Dedifferentiated amniotic fluid mesenchymal stem cell (primary cell): ENCODE data around the gene SOD2.
"Not testable (repeated sequence)": the region's sequence is repeated elsewhere in the genome, so short reads cannot be mapped to it uniquely, and the experiment has no call there.

ENCODE experiments used
- DNase-seq: peaks from one replicate; pipeline ENCODE4 v3.0.0-alpha.2; 2016; ENCODE audit errors: extremely low spot score

The SOD2 gene

GRCh38 chr6:159693128-159693893 lies at the start of gene SOD2:
Gene SOD2 (minus strand): TSS chr6:159693241. CDS start chr6:159693167, 74 bp downstream.
- peak; percentile 51 for DNase-seq

- no peak for DNase-seq
These were observed 49.1 kb upstream of the SOD2 start for GRCh38 chr6:159742165-159742564.

GRCh38 chr6:159739341-159739740 lies 46.3 kb upstream of the SOD2 start:
- no peak for DNase-seq

DNA sequence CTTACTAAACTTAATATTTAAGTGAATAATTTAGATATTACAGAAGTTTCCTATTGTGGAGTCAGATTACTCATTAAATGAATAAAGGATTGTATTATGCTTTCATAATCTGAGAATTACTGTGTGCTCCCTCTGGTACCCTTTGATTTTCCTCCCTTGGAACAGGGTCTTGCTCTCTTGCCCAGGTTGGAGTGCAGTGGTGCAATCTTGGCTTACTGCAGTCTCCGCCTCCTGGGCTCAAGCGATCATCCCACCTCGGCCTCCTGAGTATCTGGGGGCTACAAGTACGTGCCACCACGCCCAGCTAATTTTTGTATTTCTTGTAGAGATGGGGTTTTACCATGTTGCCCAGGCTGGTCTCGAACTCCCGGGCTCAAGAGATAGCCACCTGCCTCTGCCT lies 43.9 kb upstream of the SOD2 start:
- no peak for DNase-seq

GRCh38 chr6:159733395-159733794 lies 40.4 kb upstream of the SOD2 start:
- DNase-seq, result not testable (repeated sequence)

GRCh38 chr6:159732550-159732949 lies 39.5 kb upstream of the SOD2 start:
- DNase-seq, result not testable (repeated sequence)

DNA sequence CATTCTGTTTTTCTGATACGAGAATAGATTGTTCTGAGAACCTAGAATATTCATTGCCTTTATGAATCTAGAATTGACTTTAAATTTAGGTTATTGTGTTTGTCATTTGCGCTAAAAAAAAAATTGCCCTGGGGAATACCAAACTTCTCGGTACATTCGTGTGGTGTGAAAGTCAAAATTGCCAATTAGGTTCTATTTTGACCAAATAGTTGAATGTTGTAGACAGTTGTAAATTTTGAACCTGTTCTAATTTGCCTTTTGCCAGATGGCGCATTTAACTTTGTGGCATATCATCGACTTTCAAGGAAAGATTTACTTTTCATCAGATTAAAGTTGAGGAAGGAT lies 37.3 kb upstream of the SOD2 start:
- no peak for DNase-seq

- no peak for DNase-seq
These were observed 36.7 kb upstream of the SOD2 start for GRCh38 chr6:159729598-159730331.

DNA sequence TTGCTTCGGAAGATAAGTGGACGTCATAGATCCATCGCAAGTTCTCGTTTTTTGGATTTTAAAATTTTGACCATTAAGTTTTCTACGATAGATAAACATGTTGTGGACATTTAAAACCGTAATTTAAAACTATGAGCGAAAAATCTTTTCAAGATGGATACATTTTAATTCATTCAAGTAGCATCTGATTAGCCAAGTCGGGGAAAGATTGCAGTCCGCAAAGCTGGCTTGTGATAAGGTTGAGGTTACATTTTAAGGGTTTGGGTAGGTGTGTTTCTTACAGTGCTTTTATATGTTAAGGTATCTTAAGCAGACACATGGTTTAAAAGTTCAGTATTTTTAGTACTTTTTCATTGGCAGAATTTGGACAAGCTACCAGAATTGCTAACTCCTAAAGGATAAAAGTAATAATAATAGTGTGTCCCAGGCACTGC lies 35.5 kb upstream of the SOD2 start:
- DNase-seq, result no peak

DNA sequence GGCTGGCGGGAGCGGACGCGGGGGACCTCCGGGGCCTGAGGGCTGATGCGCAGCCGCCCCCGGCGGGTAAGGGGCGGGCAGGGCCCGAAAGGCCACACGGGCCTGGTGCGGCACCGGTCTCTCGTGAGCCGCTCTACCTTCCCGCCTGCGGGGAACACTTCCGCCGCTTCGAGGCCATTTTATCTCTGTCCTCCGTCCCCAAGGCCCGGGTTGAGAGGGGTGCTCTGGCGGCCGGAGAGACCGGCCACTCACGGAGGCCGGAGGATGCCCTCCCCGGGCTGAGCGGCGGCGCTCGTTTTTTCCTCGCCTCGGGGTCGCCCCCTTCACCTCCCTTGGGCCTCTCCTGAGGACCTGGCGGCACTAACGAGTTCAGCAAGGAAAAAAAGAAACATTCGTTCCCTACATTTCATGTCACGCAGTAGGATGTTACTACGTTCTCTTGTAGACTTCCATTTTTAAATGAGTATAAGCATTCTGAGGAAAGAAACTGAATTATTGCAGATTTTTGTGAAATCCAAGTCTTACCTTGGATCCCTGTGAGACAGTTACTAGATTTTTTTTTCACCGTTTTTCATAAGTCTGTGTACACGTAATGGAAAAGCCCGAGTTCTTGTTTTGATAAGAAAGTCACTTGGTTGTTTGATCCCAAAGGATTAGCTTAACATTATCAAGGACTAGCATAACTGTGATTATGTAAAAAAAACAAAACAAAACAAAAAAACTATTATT lies 34.8 kb upstream of the SOD2 start:
- DNase-seq, result peak; percentile 29

GRCh38 chr6:159726918-159727716 lies 34.1 kb upstream of the SOD2 start, which contains the start of gene WTAP:
Gene WTAP (plus strand): TSS chr6:159727506. CDS start chr6:159736266, 8,760 bp downstream.
- DNase-seq, result peak; percentile 84

DNA sequence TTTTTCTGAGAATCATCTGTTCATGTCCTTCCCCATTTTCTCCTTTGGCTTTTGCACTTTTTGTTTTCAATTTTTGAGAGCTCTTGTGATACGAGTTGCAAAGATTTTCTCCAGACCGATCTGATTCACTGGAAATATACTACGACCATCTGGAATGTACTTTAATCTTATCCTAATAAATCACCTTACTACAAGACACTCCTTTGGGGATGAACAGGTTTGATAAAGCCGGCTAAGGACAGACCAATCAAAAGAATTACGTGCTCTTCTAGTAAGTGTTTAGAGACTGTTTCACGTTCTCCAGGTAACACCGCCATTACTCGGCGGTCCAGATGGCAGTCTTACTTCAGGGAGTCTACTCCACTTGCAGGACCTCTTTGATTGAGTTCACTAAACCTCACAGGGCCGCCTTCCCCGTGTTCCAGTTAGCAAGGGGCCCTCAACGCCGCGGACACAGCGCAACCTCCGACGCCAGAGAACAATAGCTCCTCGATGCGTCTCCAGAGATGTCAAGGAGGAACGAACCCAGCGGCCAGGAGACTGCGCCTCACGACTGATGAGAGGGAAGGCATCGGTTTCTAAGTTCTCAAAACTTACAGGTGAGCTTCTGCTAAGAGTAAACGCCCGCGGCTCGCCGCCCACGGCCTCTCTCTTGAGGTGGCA lies 33.3 kb upstream of the SOD2 start:
- DNase-seq, result no peak

- DNase-seq, result not testable (repeated sequence)
These were observed 32.2 kb upstream of the SOD2 start for GRCh38 chr6:159725208-159725607.

- DNase-seq, result no peak
These were observed 31.7 kb upstream of the SOD2 start for GRCh38 chr6:159724778-159725177.

- DNase-seq, result no peak
These were observed 30.2 kb upstream of the SOD2 start for GRCh38 chr6:159723259-159723658.

- no peak for DNase-seq
These were observed 29.6 kb upstream of the SOD2 start for GRCh38 chr6:159722655-159723054.

- DNase-seq, result not testable (repeated sequence)
These were observed 28.9 kb upstream of the SOD2 start for GRCh38 chr6:159721981-159722380.

DNA sequence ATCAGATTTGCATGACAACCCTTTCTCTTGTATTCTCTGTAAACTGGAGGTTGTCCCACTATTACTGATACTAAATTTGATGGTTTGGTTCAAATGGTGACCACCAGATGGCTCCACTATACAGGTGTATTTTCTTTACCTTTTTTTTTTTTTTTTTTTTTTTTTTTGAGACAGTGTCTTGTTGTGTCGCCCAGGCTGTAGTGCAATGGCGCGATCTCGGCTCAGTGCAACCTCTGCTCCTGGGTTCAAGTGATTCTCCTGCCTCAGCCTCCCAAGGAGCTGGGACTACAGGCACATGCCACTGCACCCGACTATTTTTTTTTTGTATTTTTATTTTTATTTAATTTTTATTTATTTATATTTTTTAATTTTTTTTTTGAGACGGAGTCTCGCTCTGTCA lies 27.7 kb upstream of the SOD2 start:
- no peak for DNase-seq

- no peak for DNase-seq
These were observed 26.2 kb upstream of the SOD2 start for GRCh38 chr6:159719287-159719686.

- DNase-seq, result no peak
These were observed 25.6 kb upstream of the SOD2 start for GRCh38 chr6:159718634-159719033.
